HepG2 (cell line): ENCODE results near the gene GALR2. TPM values are rescaled to one million over a fixed set of nuclear protein-coding genes. Genes with fewer than 3 reads are reported as not detected.

Experiments
- CAMTA2 ChIP-seq: sonication (generic); formaldehyde crosslinking; IDR thresholded peaks from 2 replicates; pipeline ENCODE4 v1.4.0; 2020; ENCODE audit warnings: mild to moderate bottlenecking, missing genetic modification reagents, borderline replicate concordance
- DMAP1 ChIP-seq: IDR thresholded peaks from 2 replicates; pipeline ENCODE4 v1.6.1; 2016
- EHMT2 ChIP-seq: fragments of 200-600 bp; sonication (generic); IDR thresholded peaks from 2 replicates; pipeline ENCODE4 v1.7.0; 2017; ENCODE audit warnings: antibody characterized with exemption, low read depth, low read length, borderline replicate concordance
- HNF4A ChIP-seq: sonication (generic); formaldehyde crosslinking; IDR thresholded peaks from 2 replicates; pipeline ENCODE4 v1.4.0; 2020; ENCODE audit warnings: missing genetic modification reagents
- IKZF4 ChIP-seq: sonication (generic); formaldehyde crosslinking; IDR thresholded peaks from 2 replicates; pipeline ENCODE4 v1.5.1; 2020; ENCODE audit warnings: borderline replicate concordance, mild to moderate bottlenecking, low read depth, missing genetic modification reagents; ENCODE audit errors: not compliant biosample characterization
- JARID2 ChIP-seq: sonication (generic); formaldehyde crosslinking; IDR thresholded peaks from 2 replicates; pipeline ENCODE4 v1.8.1; 2023; ENCODE audit warnings: missing genetic modification reagents, inconsistent platforms; ENCODE audit not compliant: insufficient replicate concordance
- KAT2B ChIP-seq: fragments of 150-350 bp; IDR thresholded peaks from 2 replicates; pipeline ENCODE4 v1.6.1; 2014; ENCODE audit warnings: low read depth, low read length, borderline replicate concordance
- LCORL ChIP-seq, 2 experiments: fragments of 450-650 bp in 1 of 2; sonication (generic) in 1 of 2; formaldehyde crosslinking in 1 of 2; IDR thresholded peaks; 2 replicates each; pipeline versions ENCODE4 v1.5.0 to v1.6.1; 2017 to 2020; ENCODE audit warnings: antibody characterized with exemption in 1 of 2, missing genetic modification reagents in 1 of 2
- MXD1 ChIP-seq: sonication (generic); formaldehyde crosslinking; IDR thresholded peaks from 2 replicates; pipeline ENCODE4 v1.4.0; 2020; ENCODE audit warnings: mild to moderate bottlenecking, missing genetic modification reagents
- NFYB ChIP-seq: sonication (generic); formaldehyde crosslinking; IDR thresholded peaks from 2 replicates; pipeline ENCODE4 v1.4.0; 2020; ENCODE audit warnings: missing genetic modification reagents
- RBFOX2 ChIP-seq: fragments of 200-400 bp; formaldehyde crosslinking; IDR thresholded peaks from 2 replicates; pipeline ENCODE4 v1.6.1; 2017; ENCODE audit warnings: low read depth, mild to moderate bottlenecking, low read length
- REL ChIP-seq: sonication (generic); formaldehyde crosslinking; conservative IDR thresholded peaks from 2 replicates; pipeline ENCODE4 v1.8.0; 2022; ENCODE audit warnings: mild to moderate bottlenecking, missing genetic modification reagents, moderate library complexity
- SNAI1 ChIP-seq: sonication (generic); formaldehyde crosslinking; IDR thresholded peaks from 2 replicates; pipeline ENCODE4 v1.5.0; 2020; ENCODE audit warnings: mild to moderate bottlenecking, missing genetic modification reagents, borderline replicate concordance
- ZC3H13 ChIP-seq: sonication (generic); formaldehyde crosslinking; IDR thresholded peaks from 2 replicates; pipeline ENCODE4 v1.8.1; 2023; ENCODE audit warnings: mild to moderate bottlenecking, missing genetic modification reagents, moderate library complexity
- ZC3H4 ChIP-seq: sonication (generic); formaldehyde crosslinking; IDR thresholded peaks from 2 replicates; pipeline ENCODE4 v1.4.0; 2020; ENCODE audit warnings: missing genetic modification reagents, borderline replicate concordance
- ZFP82 ChIP-seq: sonication (generic); formaldehyde crosslinking; IDR thresholded peaks from 2 replicates; pipeline ENCODE4 v1.5.1; 2020; ENCODE audit warnings: mild to moderate bottlenecking, missing genetic modification reagents, borderline replicate concordance
- ZNF350 ChIP-seq: sonication (generic); formaldehyde crosslinking; IDR thresholded peaks from 2 replicates; pipeline ENCODE4 v1.4.0; 2020; ENCODE audit warnings: mild to moderate bottlenecking, low read depth, missing genetic modification reagents, borderline replicate concordance
- ZNF441 ChIP-seq: sonication (generic); formaldehyde crosslinking; IDR thresholded peaks from 2 replicates; pipeline ENCODE4 v1.7.0; 2021; ENCODE audit warnings: missing genetic modification reagents, borderline replicate concordance
- ZNF446 ChIP-seq: sonication (generic); formaldehyde crosslinking; IDR thresholded peaks from 2 replicates; pipeline ENCODE4 v1.5.0; 2020; ENCODE audit warnings: mild to moderate bottlenecking, missing genetic modification reagents
- ZNF513 ChIP-seq: sonication (generic); formaldehyde crosslinking; conservative IDR thresholded peaks from 2 replicates; pipeline ENCODE4 v1.5.0; 2020; ENCODE audit warnings: missing genetic modification reagents
- ZNF607 ChIP-seq: sonication (generic); formaldehyde crosslinking; IDR thresholded peaks from 2 replicates; pipeline ENCODE4 v1.5.1; 2020; ENCODE audit warnings: missing genetic modification reagents, mild to moderate bottlenecking, borderline replicate concordance
- ZNF672 ChIP-seq: sonication (generic); formaldehyde crosslinking; IDR thresholded peaks from 2 replicates; pipeline ENCODE4 v1.8.1; 2022; ENCODE audit warnings: missing genetic modification reagents
- ZNF776 ChIP-seq: sonication (generic); formaldehyde crosslinking; IDR thresholded peaks from 2 replicates; pipeline ENCODE4 v1.4.0; 2020; ENCODE audit warnings: mild to moderate bottlenecking, missing genetic modification reagents
- ZNF879 ChIP-seq: sonication (generic); formaldehyde crosslinking; IDR thresholded peaks from 2 replicates; pipeline ENCODE4 v1.8.1; 2023; ENCODE audit warnings: missing genetic modification reagents
- ZSCAN20 ChIP-seq: sonication (generic); formaldehyde crosslinking; IDR thresholded peaks from 2 replicates; pipeline ENCODE4 v1.4.0; 2020; ENCODE audit warnings: missing genetic modification reagents, mild to moderate bottlenecking, borderline replicate concordance
- polyA plus RNA-seq, 8 experiments: library from polyadenylated mRNA; depleted of rRNA in 3 of 8; stranded (reverse) in 7 of 8; unstranded in 1 of 8; fragments of >200 nt; fragmentation: Illumina TruSeq in 4 of 8; extraction: Trizol in 4 of 8; gene quantifications; 2 replicates each; pipeline versions ENCODE4 v1.2.1 to v1.2.3, GENCODE V29; 2011 to 2016; ENCODE audit warnings: low read depth in 4 of 8, missing spikeins in 1 of 8, mixed read lengths in 1 of 8; ENCODE audit not compliant: insufficient read depth in 1 of 8
- total RNA-seq, 5 experiments: library from RNA; depleted of rRNA; stranded (reverse); fragments of >200 nt; fragmentation: Illumina TruSeq; extraction: Trizol; gene quantifications; 2 replicates each; pipeline ENCODE4 v1.2.3, GENCODE V29; 2016; ENCODE audit warnings: low read depth in 1 of 5

GALR2 gene
- total and polyA plus RNA-seq, 2 of the 13 experiments (the other 11 are each of a cell fraction or from before 2014, with no cell fraction given) = 0.48 to 0.58 TPM

DNA sequence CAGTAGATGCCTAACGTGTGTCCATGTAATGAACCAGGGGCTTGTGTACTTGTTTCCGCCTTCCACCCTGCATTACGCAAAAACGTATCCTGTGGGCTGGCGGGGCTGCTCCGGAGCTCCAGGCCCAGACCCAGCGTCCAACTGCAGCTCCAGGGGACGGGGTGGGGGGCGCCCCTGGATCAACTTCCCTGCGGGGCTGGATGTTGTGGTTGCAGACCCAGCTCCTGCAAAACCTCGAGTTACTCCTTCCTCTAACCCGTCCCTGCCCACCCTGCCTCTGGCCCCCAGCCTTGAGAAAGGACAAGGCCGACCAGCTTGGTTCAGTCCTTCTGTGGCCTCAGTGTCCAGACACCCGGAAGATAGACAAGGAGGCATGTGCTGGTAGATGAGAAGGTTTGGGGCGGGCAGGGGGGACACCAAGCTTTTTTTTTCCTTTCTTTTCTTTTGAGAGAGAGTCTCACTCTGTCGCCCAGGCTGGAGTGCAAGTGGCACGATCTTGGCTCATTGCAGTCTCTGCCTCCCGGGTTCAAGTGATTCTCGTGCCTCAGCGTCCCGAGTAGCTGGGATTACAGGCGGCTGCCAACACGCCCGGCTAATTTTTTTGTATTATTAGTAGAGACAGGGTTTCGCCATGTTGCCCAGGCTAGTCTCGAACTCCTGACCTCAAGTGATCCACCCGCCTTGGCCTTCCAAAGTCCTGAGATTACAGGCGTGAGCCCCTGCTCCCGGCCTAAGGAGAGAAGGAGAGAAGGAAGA lies 29.7 kb downstream of the GALR2 start (continued):
- TF ChIP-seq ZSCAN20 (CRISPR knock-in tag) (no peak), LCORL (IDR thresholded peaks at IDR 0.05) (no peak), LCORL (CRISPR knock-in tag; IDR thresholded peaks at IDR 0.05) (peak; percentile 50; the same call in 1 of the 2 replicates), ZNF607 (CRISPR knock-in tag) (peak; percentile 69; the same call in 1 of the 2 replicates), ZNF776 (CRISPR knock-in tag) (peak; percentile 22; the same call in 1 of the 2 replicates), JARID2 (CRISPR knock-in tag) (peak; percentile 5), KAT2B (no peak), SNAI1 (CRISPR knock-in tag) (peak; percentile 29; the same call in 1 of the 2 replicates), ZNF879 (0 out of 2 replicates have a peak, but pooled peaks have one; percentile 55), MXD1 (0 out of 2 replicates have a peak, but pooled peaks have one; percentile 10), NFYB (CRISPR knock-in tag) (no peak), ZNF350 (CRISPR knock-in tag) (0 out of 2 replicates have a peak, but pooled peaks have one; percentile 11), REL (0 out of 2 replicates have a peak, but pooled peaks have one; percentile 27), ZNF513 (0 out of 2 replicates have a peak, but pooled peaks have one; percentile 22), DMAP1 (CRISPR knock-in tag) (0 out of 2 replicates have a peak, but pooled peaks have one; percentile 10), ZC3H13 (CRISPR knock-in tag) (peak; percentile 74), CAMTA2 (0 out of 2 replicates have a peak, but pooled peaks have one; percentile 67), ZFP82 (CRISPR knock-in tag) (peak; percentile 17; the same call in 1 of the 2 replicates), ZNF672 (CRISPR knock-in tag) (no peak), ZC3H4 (CRISPR knock-in tag) (peak; percentile 90), RBFOX2 (peak; percentile 40; the same call in 1 of the 2 replicates), IKZF4 (CRISPR knock-in tag) (peak; percentile 20), ZNF446 (CRISPR knock-in tag) (0 out of 2 replicates have a peak, but pooled peaks have one; percentile 24), HNF4A (CRISPR knock-in tag) (no peak), EHMT2 (0 out of 2 replicates have a peak, but pooled peaks have one; percentile 52), ZNF441 (CRISPR knock-in tag) (peak; percentile 11)
